Mesendoderm (in vitro differentiated cells): ENCODE data around the gene ZKSCAN7.

ENCODE experiments used
- DNase-seq: peaks from one replicate; pipeline ENCODE4 v3.0.0; 2013
- H2AK5ac ChIP-seq: 2 replicates; pipeline ENCODE4 v1.6.1; 2013; ENCODE audit warnings: low read length, inconsistent platforms
- H2BK120ac ChIP-seq: 2 replicates; pipeline ENCODE4 v1.6.1; 2013; ENCODE audit warnings: low read depth, mild to moderate bottlenecking, low read length, moderate library complexity, mixed read lengths
- H2BK15ac ChIP-seq: replicated peaks from 2 replicates; pipeline ENCODE4 v1.6.1; 2013; ENCODE audit warnings: low read depth, mild to moderate bottlenecking, moderate library complexity
- H2BK5ac ChIP-seq: 2 replicates; pipeline ENCODE4 v1.6.1; 2013; ENCODE audit warnings: low read length, inconsistent platforms
- H3K18ac ChIP-seq: 2 replicates; pipeline ENCODE4 v1.6.1; 2013; ENCODE audit warnings: mild to moderate bottlenecking, low read length, mixed read lengths
- H3K23ac ChIP-seq: one replicate; pipeline ENCODE4 v1.6.1; 2013; ENCODE audit warnings: low read length
- H3K27ac ChIP-seq: 2 replicates; pipeline ENCODE4 v1.5.1; 2013; ENCODE audit warnings: low read depth, mild to moderate bottlenecking, inconsistent platforms, low read length, moderate library complexity
- H3K27me3 ChIP-seq: 2 replicates; pipeline ENCODE4 v1.6.1; 2013; ENCODE audit warnings: low read length, control low read depth, mild to moderate bottlenecking, inconsistent platforms; ENCODE audit not compliant: insufficient read depth, poor library complexity
- H3K36me3 ChIP-seq: 2 replicates; pipeline ENCODE4 v1.6.1; 2013; ENCODE audit warnings: low read length, inconsistent platforms; ENCODE audit not compliant: control insufficient read depth, insufficient read depth
- H3K4ac ChIP-seq: one replicate; pipeline ENCODE4 v1.6.1; 2013; ENCODE audit warnings: low read depth, mild to moderate bottlenecking, low read length, moderate library complexity
- H3K4me1 ChIP-seq: 2 replicates; pipeline ENCODE4 v1.6.1; 2013; ENCODE audit warnings: low read depth, low read length, inconsistent platforms; ENCODE audit not compliant: control insufficient read depth
- H3K4me2 ChIP-seq: 2 replicates; pipeline ENCODE4 v1.6.1; 2013; ENCODE audit warnings: low read length
- H3K4me3 ChIP-seq: 2 replicates; pipeline ENCODE4 v1.5.1; 2013; ENCODE audit warnings: mild to moderate bottlenecking, low read length
- H3K56ac ChIP-seq: one replicate; pipeline ENCODE4 v1.6.1; 2013; ENCODE audit warnings: low read length
- H3K79me1 ChIP-seq: 2 replicates; pipeline ENCODE4 v1.6.1; 2013; ENCODE audit warnings: low read length, inconsistent platforms
- H3K79me2 ChIP-seq: 2 replicates; pipeline ENCODE4 v1.6.1; 2013; ENCODE audit warnings: mild to moderate bottlenecking, low read length; ENCODE audit not compliant: control insufficient read depth, insufficient read depth
- H3K9ac ChIP-seq: 2 replicates; pipeline ENCODE4 v1.6.1; 2013; ENCODE audit warnings: low read length, inconsistent platforms
- H4K5ac ChIP-seq: one replicate; pipeline ENCODE4 v1.6.1; 2013; ENCODE audit warnings: low read length
- H4K8ac ChIP-seq: one replicate; pipeline ENCODE4 v1.6.1; 2013; ENCODE audit warnings: low read depth, mild to moderate bottlenecking, control low read depth, low read length, moderate library complexity
- WGBS: extraction: QIAGEN DNeasy Blood & Tissue Kit; methylation state at CpG from one replicate; pipeline ENCODE4 v1.1.7; 2013; ENCODE audit warnings: low lambda C conversion rate, missing lambda C conversion rate; ENCODE audit not compliant: insufficient coverage; ENCODE audit errors: extremely low coverage; 5-methylcytosine and 5-hydroxymethylcytosine counted together

ZKSCAN7 gene

DNA sequence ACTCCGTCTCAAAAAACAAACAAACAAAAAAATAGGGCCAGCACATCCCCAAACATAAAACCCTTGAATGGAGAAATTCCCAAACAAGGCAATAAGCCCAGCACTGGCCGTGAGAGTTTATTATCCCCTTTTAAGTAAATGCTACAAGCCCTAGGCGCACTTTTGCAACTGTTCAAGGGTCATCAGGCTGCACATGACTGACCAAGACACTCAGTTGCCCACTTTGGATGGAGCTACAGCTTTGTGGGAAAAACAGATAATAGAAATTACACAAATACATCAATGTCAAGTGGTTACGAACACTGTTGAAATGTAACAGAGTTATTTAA lies 43.8 kb upstream of the ZKSCAN7 start:
- Histone ChIP-seq H2BK5ac (no peak overlapping the region), H3K18ac (peak overlapping the region; percentile 29), H4K5ac (peak overlapping the region; percentile 71), H3K4me1 (peaks cover 6% of the 10 kb centered on the region), H3K9ac (peak overlapping the region; percentile 78), H3K27ac (no peak overlapping the region), H2BK15ac (no peak overlapping the region), H3K79me1 (peaks cover 6% of the 10 kb centered on the region), H2AK5ac (no peak overlapping the region), H3K36me3 (no peaks in the 10 kb centered on the region), H3K23ac (no peak overlapping the region), H3K4me2 (peak overlapping the region; percentile 30), H3K4ac (no peak overlapping the region), H4K8ac (no peak overlapping the region), H3K4me3 (no peak overlapping the region), H2BK120ac (no peak overlapping the region), H3K56ac (peak overlapping the region; percentile 88), H3K79me2 (peaks cover 17% of the 10 kb centered on the region), H3K27me3 (no peaks in the 10 kb centered on the region)
- DNase-seq = no peak
- no CpG with 5 or more reads among the region's 4 CpGs for WGBS

- no peak overlapping the region for H2BK15ac ChIP-seq
- no peak overlapping the region for H3K23ac ChIP-seq
- no peak overlapping the region for H2BK120ac ChIP-seq
- no peak overlapping the region for H3K56ac ChIP-seq
- H3K9ac ChIP-seq = no peak overlapping the region
- H3K4me3 ChIP-seq = no peak overlapping the region
- no peaks in the 10 kb centered on the region for H3K36me3 ChIP-seq
- peaks cover 6% of the 10 kb centered on the region for H3K4me1 ChIP-seq
- H3K18ac ChIP-seq = no peak overlapping the region
- H3K79me2 ChIP-seq = peaks cover 7% of the 10 kb centered on the region
- H3K4me2 ChIP-seq = no peak overlapping the region
- H3K4ac ChIP-seq = no peak overlapping the region
- H4K5ac ChIP-seq = no peak overlapping the region
- WGBS = no CpG with 5 or more reads among the region's 3 CpGs
- no peak overlapping the region for H4K8ac ChIP-seq
- no peaks in the 10 kb centered on the region for H3K27me3 ChIP-seq
- H3K79me1 ChIP-seq = peaks cover 4% of the 10 kb centered on the region
- H2BK5ac ChIP-seq = no peak overlapping the region
- no peak overlapping the region for H3K27ac ChIP-seq
- DNase-seq = peak; percentile 28
- H2AK5ac ChIP-seq = no peak overlapping the region
These were observed 41.5 kb upstream of the ZKSCAN7 start for GRCh38 chr3:44513513-44513912.

DNA sequence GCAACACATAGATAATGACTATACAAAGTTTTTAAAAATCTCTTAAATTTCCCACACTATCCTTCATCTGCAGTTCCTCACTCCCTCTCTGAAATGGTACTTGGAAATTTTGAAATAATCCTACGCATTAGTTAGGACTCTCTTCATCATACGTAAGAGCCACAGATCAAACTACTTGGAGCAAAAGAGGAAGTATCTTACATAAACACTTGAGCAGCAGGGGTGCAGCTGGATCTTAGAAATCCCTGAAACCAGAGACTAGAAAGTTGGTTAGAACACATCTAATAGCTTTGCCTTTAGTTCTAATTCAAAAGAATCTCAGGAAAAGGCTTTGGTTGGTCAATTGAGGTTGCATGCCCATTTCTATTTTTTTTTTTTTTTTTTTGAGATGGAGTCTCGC lies 38.8 kb upstream of the ZKSCAN7 start:
- Histone ChIP-seq H3K56ac (no peak overlapping the region), H4K8ac (no peak overlapping the region), H3K23ac (no peak overlapping the region), H3K18ac (no peak overlapping the region), H3K27ac (no peak overlapping the region), H3K79me2 (no peaks in the 10 kb centered on the region), H3K36me3 (no peaks in the 10 kb centered on the region), H3K79me1 (no peaks in the 10 kb centered on the region), H3K9ac (no peak overlapping the region), H4K5ac (no peak overlapping the region), H3K4me1 (peaks cover under 1% of the 10 kb centered on the region), H2AK5ac (no peak overlapping the region), H3K4me3 (no peak overlapping the region), H2BK15ac (no peak overlapping the region), H3K27me3 (no peaks in the 10 kb centered on the region), H2BK5ac (no peak overlapping the region), H2BK120ac (no peak overlapping the region), H3K4me2 (no peak overlapping the region), H3K4ac (no peak overlapping the region)
- DNase-seq = no peak
- no CpG with 5 or more reads among the region's 3 CpGs for WGBS

DNA sequence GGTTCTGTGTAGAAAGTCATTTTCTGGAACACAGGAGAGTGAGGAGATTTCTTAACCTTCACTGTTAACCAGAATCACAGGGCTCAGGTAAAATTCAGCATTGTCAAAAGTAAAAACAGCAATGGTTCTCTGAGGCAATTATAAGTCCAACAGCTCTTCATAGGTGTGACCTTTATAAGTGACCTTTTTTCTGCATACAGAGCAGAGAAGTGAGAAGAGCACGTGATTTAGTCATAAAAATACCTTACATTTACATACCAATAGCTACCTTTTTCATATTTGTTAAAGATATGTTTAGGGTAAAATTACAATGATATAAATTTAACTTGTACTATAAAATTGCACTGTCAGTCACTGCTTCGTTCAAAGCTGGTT lies 36.2 kb upstream of the ZKSCAN7 start:
- Histone ChIP-seq H3K36me3 (no peaks in the 10 kb centered on the region), H2BK15ac (no peak overlapping the region), H3K27me3 (no peaks in the 10 kb centered on the region), H4K5ac (no peak overlapping the region), H4K8ac (no peak overlapping the region), H3K4ac (no peak overlapping the region), H3K9ac (no peak overlapping the region), H3K23ac (no peak overlapping the region), H3K27ac (no peak overlapping the region), H3K56ac (no peak overlapping the region), H3K79me1 (no peaks in the 10 kb centered on the region), H2BK5ac (no peak overlapping the region), H2BK120ac (no peak overlapping the region), H3K79me2 (no peaks in the 10 kb centered on the region), H3K4me3 (no peak overlapping the region), H2AK5ac (no peak overlapping the region), H3K18ac (no peak overlapping the region), H3K4me2 (no peak overlapping the region), H3K4me1 (no peaks in the 10 kb centered on the region)
- no CpG with 5 or more reads among the region's 2 CpGs for WGBS
- no peak for DNase-seq

GRCh38 chr3:44521721-44522120 lies 33.3 kb upstream of the ZKSCAN7 start:
- H3K9ac ChIP-seq = no peak overlapping the region
- H3K4ac ChIP-seq = no peak overlapping the region
- H3K56ac ChIP-seq = no peak overlapping the region
- H3K79me1 ChIP-seq = no peaks in the 10 kb centered on the region
- no peak overlapping the region for H4K8ac ChIP-seq
- no peak overlapping the region for H3K4me3 ChIP-seq
- no peak overlapping the region for H3K4me2 ChIP-seq
- no peaks in the 10 kb centered on the region for H3K4me1 ChIP-seq
- no peaks in the 10 kb centered on the region for H3K79me2 ChIP-seq
- H2BK5ac ChIP-seq = no peak overlapping the region
- no CpG with 5 or more reads among the region's 3 CpGs for WGBS
- H3K27me3 ChIP-seq = no peaks in the 10 kb centered on the region
- H2BK120ac ChIP-seq = no peak overlapping the region
- no peak overlapping the region for H2BK15ac ChIP-seq
- no peak overlapping the region for H4K5ac ChIP-seq
- no peak for DNase-seq
- no peak overlapping the region for H3K23ac ChIP-seq
- no peaks in the 10 kb centered on the region for H3K36me3 ChIP-seq
- H3K27ac ChIP-seq = no peak overlapping the region
- no peak overlapping the region for H3K18ac ChIP-seq
- H2AK5ac ChIP-seq = no peak overlapping the region

DNA sequence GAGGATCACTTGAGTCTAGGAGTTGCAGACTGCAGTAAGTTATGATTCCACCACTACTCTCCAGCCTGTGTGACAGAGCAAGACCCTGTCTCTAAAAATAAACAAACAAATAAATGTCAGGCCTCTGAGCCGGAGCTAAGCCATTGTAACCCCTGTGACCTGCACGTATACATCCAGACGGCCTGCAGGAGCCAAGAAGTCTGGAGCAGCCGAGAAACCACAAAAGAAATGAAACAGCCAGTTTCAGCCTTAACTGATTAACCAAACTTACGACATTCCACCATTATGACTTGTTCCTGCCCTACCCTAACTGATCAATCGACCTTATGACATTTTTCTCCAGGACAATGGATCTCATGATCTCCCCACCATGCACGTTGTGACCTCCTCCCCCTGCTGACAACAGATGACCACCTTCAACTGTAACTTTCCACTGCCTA lies 32.5 kb upstream of the ZKSCAN7 start:
- H3K18ac ChIP-seq = no peak overlapping the region
- no peak overlapping the region for H3K4ac ChIP-seq
- no peaks in the 10 kb centered on the region for H3K79me1 ChIP-seq
- no peak overlapping the region for H3K56ac ChIP-seq
- H3K27ac ChIP-seq = no peak overlapping the region
- no peak overlapping the region for H3K4me3 ChIP-seq
- DNase-seq = no peak
- no peak overlapping the region for H3K9ac ChIP-seq
- no peak overlapping the region for H4K8ac ChIP-seq
- no peaks in the 10 kb centered on the region for H3K79me2 ChIP-seq
- no peaks in the 10 kb centered on the region for H3K27me3 ChIP-seq
- no CpG with 5 or more reads among the region's 7 CpGs for WGBS
- no peak overlapping the region for H2BK120ac ChIP-seq
- H4K5ac ChIP-seq = no peak overlapping the region
- no peak overlapping the region for H2BK15ac ChIP-seq
- no peaks in the 10 kb centered on the region for H3K36me3 ChIP-seq
- no peak overlapping the region for H2AK5ac ChIP-seq
- H3K23ac ChIP-seq = no peak overlapping the region
- H3K4me2 ChIP-seq = no peak overlapping the region
- H2BK5ac ChIP-seq = no peak overlapping the region
- no peaks in the 10 kb centered on the region for H3K4me1 ChIP-seq
